Neural cell (in vitro differentiated cells): ENCODE data around the gene FAM209A. TPM values are rescaled to one million over a fixed set of nuclear protein-coding genes. Genes with fewer than 3 reads are reported as not detected.
"Not testable (repeated sequence)": the region's sequence is repeated elsewhere in the genome, so short reads cannot be mapped to it uniquely, and the experiment has no call there.

Source experiments
- H2AFZ ChIP-seq: fragments of 200-600, 300-800 bp; sonication (generic), shearing (Covaris generic); 2 replicates; pipeline ENCODE4 v1.6.0; 2014; ENCODE audit warnings: low read depth, mild to moderate bottlenecking, antibody characterized with exemption, low read length, moderate library complexity
- H3F3A ChIP-seq: fragments of 200-600 bp; shearing (Covaris generic); 2 replicates; pipeline ENCODE4 v1.6.1; 2016; ENCODE audit warnings: mild to moderate bottlenecking, moderate library complexity, mixed read lengths, antibody characterized with exemption, low read length; ENCODE audit not compliant: insufficient read depth, poor library complexity, severe bottlenecking
- H3K27ac ChIP-seq: fragments of 200-600, 300-800 bp; sonication (generic), shearing (Covaris generic); 2 replicates; pipeline ENCODE4 v1.5.1; 2014; ENCODE audit warnings: mild to moderate bottlenecking, low read length, moderate library complexity
- H3K27me3 ChIP-seq: fragments of 300-800, 200-600 bp; sonication (generic), shearing (Covaris generic); 2 replicates; pipeline ENCODE4 v1.6.0; 2014; ENCODE audit warnings: mild to moderate bottlenecking, low read depth, low read length, moderate library complexity; ENCODE audit not compliant: insufficient read depth
- H3K36me3 ChIP-seq: fragments of 300-800, 200-600 bp; sonication (generic), shearing (Covaris generic); 2 replicates; pipeline ENCODE4 v1.5.1; 2014; ENCODE audit warnings: mild to moderate bottlenecking, antibody characterized with exemption, low read length, moderate library complexity; ENCODE audit not compliant: insufficient read depth
- H3K4me2 ChIP-seq: fragments of 300-800, 200-600 bp; sonication (generic), shearing (Covaris generic); 2 replicates; pipeline ENCODE4 v1.6.0; 2014; ENCODE audit warnings: mild to moderate bottlenecking, low read length
- H3K4me3 ChIP-seq: fragments of 300-800, 200-600 bp; sonication (generic), shearing (Covaris generic); 2 replicates; pipeline ENCODE4 v1.5.1; 2014; ENCODE audit warnings: mild to moderate bottlenecking, low read length, moderate library complexity
- H3K79me2 ChIP-seq: fragments of 200-600 bp; shearing (Covaris generic); replicated peaks from 2 replicates; pipeline ENCODE4 v1.6.0; 2014; ENCODE audit warnings: mild to moderate bottlenecking, low read length, moderate library complexity; ENCODE audit not compliant: insufficient read depth
- H3K9ac ChIP-seq: fragments of 300-800, 200-600 bp; sonication (generic), shearing (Covaris generic); 2 replicates; pipeline ENCODE4 v1.6.1; 2016; ENCODE audit warnings: mild to moderate bottlenecking, low read length, mixed read lengths
- H3K9me2 ChIP-seq: fragments of 200-600 bp; shearing (Covaris generic); 2 replicates; pipeline ENCODE4 v1.6.1; 2016; ENCODE audit warnings: mild to moderate bottlenecking, low read length, mixed read lengths; ENCODE audit not compliant: insufficient read depth
- H3K9me3 ChIP-seq: fragments of 200-600, 300-800 bp; sonication (generic), shearing (Covaris generic); 2 replicates; pipeline ENCODE4 v1.6.1; 2016; ENCODE audit warnings: mild to moderate bottlenecking, mixed run types, low read length, moderate library complexity, mixed read lengths
- H4K20me1 ChIP-seq: fragments of 200-600 bp; shearing (Covaris generic); 2 replicates; pipeline ENCODE4 v1.6.1; 2016; ENCODE audit warnings: mild to moderate bottlenecking, mixed run types; ENCODE audit not compliant: insufficient read depth
- EP300 ChIP-seq: fragments of 450-650 bp; conservative IDR thresholded peaks from 2 replicates; pipeline ENCODE4 v1.6.1; 2014; ENCODE audit warnings: antibody characterized with exemption, mild to moderate bottlenecking, moderate library complexity; ENCODE audit not compliant: poor library complexity, severe bottlenecking
- EZH2 ChIP-seq: fragments of 200-600, 300-800 bp; shearing (Covaris generic), sonication (generic); IDR thresholded peaks from 2 replicates; pipeline ENCODE4 v1.6.1; 2014; ENCODE audit warnings: antibody characterized with exemption, low read length, borderline replicate concordance, mild to moderate bottlenecking; ENCODE audit not compliant: insufficient read depth, poor library complexity, severe bottlenecking
- MXI1 ChIP-seq: fragments of 450-650 bp; conservative IDR thresholded peaks from 2 replicates; pipeline ENCODE4 v1.6.1; 2014; ENCODE audit warnings: antibody characterized with exemption, mild to moderate bottlenecking; ENCODE audit not compliant: poor library complexity, severe bottlenecking
- POLR2AphosphoS5 ChIP-seq: IDR thresholded peaks from 2 replicates; pipeline ENCODE4 v1.6.1; 2012
- RAD21 ChIP-seq: fragments of 450-650 bp; conservative IDR thresholded peaks from 2 replicates; pipeline ENCODE4 v1.6.1; 2014; ENCODE audit warnings: antibody characterized with exemption, mild to moderate bottlenecking, moderate library complexity
- SMC3 ChIP-seq: fragments of 450-650 bp; conservative IDR thresholded peaks from 2 replicates; pipeline ENCODE4 v1.6.1; 2014; ENCODE audit warnings: antibody characterized with exemption, mild to moderate bottlenecking, moderate library complexity; ENCODE audit not compliant: poor library complexity
- TAF1 ChIP-seq: IDR thresholded peaks from 2 replicates; pipeline ENCODE4 v1.6.1; 2012; ENCODE audit warnings: low read depth
- polyA plus RNA-seq: library from polyadenylated mRNA; depleted of rRNA; stranded (reverse); fragments of >200 nt; gene quantifications from 2 replicates; pipeline ENCODE4 v1.2.3, GENCODE V29; 2014
- TF ChIP-seq, protein P1 (sequence below): fragments of 450-650 bp; IDR thresholded peaks from 2 replicates; pipeline ENCODE4 v1.5.1; 2014; ENCODE audit warnings: antibody characterized with exemption, mild to moderate bottlenecking, moderate library complexity; ENCODE audit not compliant: poor library complexity, severe bottlenecking
- TF ChIP-seq, protein P2 (sequence below): IDR thresholded peaks from 2 replicates; pipeline ENCODE4 v1.6.1; 2012; ENCODE audit warnings: borderline replicate concordance

Gene FAM209A
- polyA plus RNA-seq, 1 donor from 2014 or later = not detected

DNA sequence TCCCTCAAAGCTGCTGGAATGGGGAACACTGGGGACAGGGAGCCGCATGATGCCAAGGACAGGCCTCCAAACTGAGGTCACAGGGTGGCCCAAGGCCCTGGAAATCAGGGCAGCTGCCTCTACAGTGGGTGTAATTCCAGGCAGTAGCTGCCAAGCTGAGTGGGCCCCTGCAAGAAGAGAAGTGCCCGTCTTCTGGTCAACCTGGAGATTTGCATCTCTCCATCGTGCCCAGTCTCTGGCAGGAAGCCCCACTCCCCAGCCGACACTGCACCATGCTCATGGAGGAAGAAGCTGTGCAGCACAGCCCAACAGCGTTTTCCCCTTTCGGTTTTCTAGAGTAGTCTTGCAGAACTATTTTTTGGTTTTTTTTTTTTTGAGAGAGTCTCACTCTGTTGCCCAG is 2.2 kb upstream of the FAM209A start:
- no peak overlapping the region for H3K4me2 ChIP-seq
- no peaks in the 10 kb centered on the region for H4K20me1 ChIP-seq
- no peak overlapping the region for H3K9ac ChIP-seq
- no peaks in the 10 kb centered on the region for H3F3A ChIP-seq
- peaks cover 14% of the 10 kb centered on the region for H3K36me3 ChIP-seq
- no peaks in the 10 kb centered on the region for H3K79me2 ChIP-seq
- no peaks in the 10 kb centered on the region for H3K9me2 ChIP-seq
- H3K4me3 ChIP-seq = no peak overlapping the region
- no peak for TF ChIP-seq EP300
- no peak for TF ChIP-seq SMC3
- no peak for TF ChIP-seq TAF1
- TF ChIP-seq RAD21 = no peak
- TF ChIP-seq, protein P1, sequence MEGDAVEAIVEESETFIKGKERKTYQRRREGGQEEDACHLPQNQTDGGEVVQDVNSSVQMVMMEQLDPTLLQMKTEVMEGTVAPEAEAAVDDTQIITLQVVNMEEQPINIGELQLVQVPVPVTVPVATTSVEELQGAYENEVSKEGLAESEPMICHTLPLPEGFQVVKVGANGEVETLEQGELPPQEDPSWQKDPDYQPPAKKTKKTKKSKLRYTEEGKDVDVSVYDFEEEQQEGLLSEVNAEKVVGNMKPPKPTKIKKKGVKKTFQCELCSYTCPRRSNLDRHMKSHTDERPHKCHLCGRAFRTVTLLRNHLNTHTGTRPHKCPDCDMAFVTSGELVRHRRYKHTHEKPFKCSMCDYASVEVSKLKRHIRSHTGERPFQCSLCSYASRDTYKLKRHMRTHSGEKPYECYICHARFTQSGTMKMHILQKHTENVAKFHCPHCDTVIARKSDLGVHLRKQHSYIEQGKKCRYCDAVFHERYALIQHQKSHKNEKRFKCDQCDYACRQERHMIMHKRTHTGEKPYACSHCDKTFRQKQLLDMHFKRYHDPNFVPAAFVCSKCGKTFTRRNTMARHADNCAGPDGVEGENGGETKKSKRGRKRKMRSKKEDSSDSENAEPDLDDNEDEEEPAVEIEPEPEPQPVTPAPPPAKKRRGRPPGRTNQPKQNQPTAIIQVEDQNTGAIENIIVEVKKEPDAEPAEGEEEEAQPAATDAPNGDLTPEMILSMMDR = no peak
- TF ChIP-seq, protein P2, sequence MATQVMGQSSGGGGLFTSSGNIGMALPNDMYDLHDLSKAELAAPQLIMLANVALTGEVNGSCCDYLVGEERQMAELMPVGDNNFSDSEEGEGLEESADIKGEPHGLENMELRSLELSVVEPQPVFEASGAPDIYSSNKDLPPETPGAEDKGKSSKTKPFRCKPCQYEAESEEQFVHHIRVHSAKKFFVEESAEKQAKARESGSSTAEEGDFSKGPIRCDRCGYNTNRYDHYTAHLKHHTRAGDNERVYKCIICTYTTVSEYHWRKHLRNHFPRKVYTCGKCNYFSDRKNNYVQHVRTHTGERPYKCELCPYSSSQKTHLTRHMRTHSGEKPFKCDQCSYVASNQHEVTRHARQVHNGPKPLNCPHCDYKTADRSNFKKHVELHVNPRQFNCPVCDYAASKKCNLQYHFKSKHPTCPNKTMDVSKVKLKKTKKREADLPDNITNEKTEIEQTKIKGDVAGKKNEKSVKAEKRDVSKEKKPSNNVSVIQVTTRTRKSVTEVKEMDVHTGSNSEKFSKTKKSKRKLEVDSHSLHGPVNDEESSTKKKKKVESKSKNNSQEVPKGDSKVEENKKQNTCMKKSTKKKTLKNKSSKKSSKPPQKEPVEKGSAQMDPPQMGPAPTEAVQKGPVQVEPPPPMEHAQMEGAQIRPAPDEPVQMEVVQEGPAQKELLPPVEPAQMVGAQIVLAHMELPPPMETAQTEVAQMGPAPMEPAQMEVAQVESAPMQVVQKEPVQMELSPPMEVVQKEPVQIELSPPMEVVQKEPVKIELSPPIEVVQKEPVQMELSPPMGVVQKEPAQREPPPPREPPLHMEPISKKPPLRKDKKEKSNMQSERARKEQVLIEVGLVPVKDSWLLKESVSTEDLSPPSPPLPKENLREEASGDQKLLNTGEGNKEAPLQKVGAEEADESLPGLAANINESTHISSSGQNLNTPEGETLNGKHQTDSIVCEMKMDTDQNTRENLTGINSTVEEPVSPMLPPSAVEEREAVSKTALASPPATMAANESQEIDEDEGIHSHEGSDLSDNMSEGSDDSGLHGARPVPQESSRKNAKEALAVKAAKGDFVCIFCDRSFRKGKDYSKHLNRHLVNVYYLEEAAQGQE = no peak
- TF ChIP-seq MXI1 = no peak
- no peak for TF ChIP-seq POLR2AphosphoS5
- no peak for TF ChIP-seq EZH2
- H3K27me3 ChIP-seq = no peaks in the 10 kb centered on the region
- no peak overlapping the region for H3K27ac ChIP-seq
- H3K9me3 ChIP-seq = no peaks in the 10 kb centered on the region
- H2AFZ ChIP-seq = no peak overlapping the region

DNA sequence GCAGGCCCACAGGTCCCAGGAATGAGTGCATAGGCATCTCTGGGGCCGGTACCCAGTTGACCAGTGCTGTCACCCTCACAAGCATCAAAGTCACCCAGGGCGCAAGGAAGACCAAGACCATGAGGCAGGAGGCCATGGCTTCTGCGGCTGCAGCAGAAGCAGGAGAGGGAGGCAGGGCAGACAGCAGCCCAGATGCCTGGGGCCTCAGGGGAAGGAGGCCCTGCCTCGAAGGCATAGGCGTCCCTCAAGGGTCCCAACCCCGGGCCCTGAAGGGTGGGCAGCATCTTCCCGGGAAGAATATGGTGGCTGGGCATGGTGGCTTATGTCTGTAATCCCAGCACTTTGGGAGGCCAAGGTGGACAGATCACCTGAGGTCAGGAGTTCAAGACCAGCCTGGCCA is 3.0 kb downstream of the FAM209A start:
- no peak overlapping the region for H3K4me2 ChIP-seq
- H3K36me3 ChIP-seq = no peaks in the 10 kb centered on the region

DNA sequence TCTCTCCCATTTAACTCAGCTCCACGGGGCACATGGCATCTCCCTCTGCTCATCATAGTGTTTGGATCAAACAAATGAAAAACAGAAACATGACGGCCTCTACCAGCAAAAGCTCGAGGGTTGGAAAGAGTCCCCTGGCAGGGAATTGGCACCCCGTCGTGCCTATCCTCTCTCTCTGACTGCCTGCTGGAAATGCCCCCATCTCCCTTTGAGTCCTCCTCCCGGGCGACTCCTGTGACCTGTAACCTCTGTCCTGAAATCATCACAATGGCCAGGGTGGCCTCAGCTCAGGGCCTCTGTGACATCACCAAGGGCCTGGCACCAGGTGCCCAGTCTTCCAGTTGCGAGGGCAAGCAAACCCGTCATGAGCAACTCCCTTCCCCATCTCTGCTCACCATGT is 8.4 kb downstream of the FAM209A start, which contains the start of gene FAM209B:
Gene FAM209B (plus strand): TSS at position 301 of the 400 bp plus-strand sequence. CDS start 96 bp downstream, at position 397.
- H3K27ac ChIP-seq, H3K4me3 ChIP-seq, H3K79me2 ChIP-seq, H3K9ac ChIP-seq, H3K27me3 ChIP-seq, H3K9me2 ChIP-seq, H3K9me3 ChIP-seq, H4K20me1 ChIP-seq, H3K36me3 ChIP-seq, H3F3A ChIP-seq, H3K4me2 ChIP-seq, H2AFZ ChIP-seq: not testable (repeated sequence)

More for the DNA sequence above, 3.0 kb downstream of the FAM209A start:
- H4K20me1 ChIP-seq = no peaks in the 10 kb centered on the region
- H3K79me2 ChIP-seq = no peaks in the 10 kb centered on the region
- H3K9me2 ChIP-seq = no peaks in the 10 kb centered on the region
- no peaks in the 10 kb centered on the region for H3F3A ChIP-seq
- H2AFZ ChIP-seq = no peak overlapping the region
- H3K27ac ChIP-seq = no peak overlapping the region
- TF ChIP-seq, protein P1 = no peak
- TF ChIP-seq RAD21 (no peak), EZH2 (no peak)
- TF ChIP-seq, protein P2 = no peak
- no peak overlapping the region for H3K4me3 ChIP-seq
- no peaks in the 10 kb centered on the region for H3K27me3 ChIP-seq
- H3K9ac ChIP-seq = no peak overlapping the region
- H3K9me3 ChIP-seq = no peaks in the 10 kb centered on the region
